Liver (tissue), 9 donors: Measurements from ENCODE around the gene CD7. TPM values are rescaled to one million over a fixed set of nuclear protein-coding genes. Genes with fewer than 3 reads are reported as not detected.

ENCODE experiments used
- DNase-seq: peaks from one replicate; pipeline ENCODE4 v3.0.0-alpha.2; 2017; ENCODE audit warnings: low spot score
- H3K27ac ChIP-seq, 2 donors: one replicate each; pipeline ENCODE4 v1.7.0; 2013; ENCODE audit warnings: inconsistent platforms in 2 of 2, low read length in 2 of 2, control low read depth in 1 of 2, low read depth in 1 of 2, mild to moderate bottlenecking in 1 of 2
- H3K27me3 ChIP-seq, 4 donors: one replicate each; pipeline versions ENCODE4 v1.6.1 to v1.7.0; 2013; ENCODE audit warnings: low read length in 3 of 4, inconsistent platforms in 1 of 4, mild to moderate bottlenecking in 1 of 4, moderate library complexity in 1 of 4; ENCODE audit not compliant: control insufficient read depth in 4 of 4, insufficient read depth in 4 of 4
- H3K36me3 ChIP-seq, 4 donors: one replicate each; pipeline versions ENCODE4 v1.6.1 to v1.7.0; 2013; ENCODE audit warnings: low read length in 3 of 4, mild to moderate bottlenecking in 3 of 4, low read depth in 1 of 4, moderate library complexity in 1 of 4; ENCODE audit not compliant: control insufficient read depth in 4 of 4, insufficient read depth in 3 of 4
- H3K4me1 ChIP-seq, 4 donors: one replicate each; pipeline versions ENCODE4 v1.6.1 to v1.7.0; 2013; ENCODE audit warnings: low read length in 3 of 4, mild to moderate bottlenecking in 3 of 4, moderate library complexity in 1 of 4; ENCODE audit not compliant: control insufficient read depth in 4 of 4, insufficient read depth in 4 of 4
- H3K4me3 ChIP-seq, 3 donors: one replicate each; pipeline versions ENCODE4 v1.6.1 to v1.7.0; 2013; ENCODE audit warnings: low read length in 3 of 3, control low read depth in 1 of 3, low read depth in 1 of 3, mild to moderate bottlenecking in 1 of 3
- H3K9ac ChIP-seq, 2 donors: one replicate each; pipeline ENCODE4 v1.7.0; 2013; ENCODE audit warnings: low read length in 2 of 2, mild to moderate bottlenecking in 2 of 2, moderate library complexity in 2 of 2, control low read depth in 1 of 2, low read depth in 1 of 2
- H3K9me3 ChIP-seq, 4 donors: one replicate each; pipeline versions ENCODE4 v1.6.1 to v1.7.0; 2013; ENCODE audit warnings: low read length in 3 of 4; ENCODE audit not compliant: control insufficient read depth in 4 of 4
- EGR1 ChIP-seq, 2 donors: IDR thresholded peaks; 2 replicates each; pipeline ENCODE4 v1.6.1; 2016 to 2018; ENCODE audit warnings: antibody characterized with exemption in 2 of 2, low read depth in 2 of 2
- FOXA1 ChIP-seq: IDR thresholded peaks from 2 replicates; pipeline ENCODE4 v1.6.1; 2016; ENCODE audit warnings: antibody characterized with exemption
- FOXA2 ChIP-seq: IDR thresholded peaks from 2 replicates; pipeline ENCODE4 v1.6.1; 2016; ENCODE audit warnings: antibody characterized with exemption
- GABPA ChIP-seq, 2 donors: IDR thresholded peaks in 1 of 2; conservative IDR thresholded peaks in 1 of 2; 2 replicates each; pipeline ENCODE4 v1.6.1; 2016; ENCODE audit warnings: antibody characterized with exemption in 2 of 2, mild to moderate bottlenecking in 1 of 2, moderate library complexity in 1 of 2
- HNF4A ChIP-seq, 2 donors: conservative IDR thresholded peaks; 2 replicates each; pipeline ENCODE4 v1.6.1; 2016; ENCODE audit warnings: antibody characterized with exemption in 2 of 2, mild to moderate bottlenecking in 2 of 2
- HNF4G ChIP-seq: IDR thresholded peaks from 2 replicates; pipeline ENCODE4 v1.6.1; 2016; ENCODE audit warnings: antibody characterized with exemption
- JUND ChIP-seq, 2 donors: IDR thresholded peaks; 2 replicates each; pipeline ENCODE4 v1.6.1; 2016; ENCODE audit warnings: antibody characterized with exemption in 2 of 2
- NR2F2 ChIP-seq: IDR thresholded peaks from 2 replicates; pipeline ENCODE4 v1.6.1; 2016; ENCODE audit warnings: antibody characterized with exemption
- RAD21 ChIP-seq, 2 donors: IDR thresholded peaks; 2 replicates each; pipeline ENCODE4 v1.6.1; 2016; ENCODE audit warnings: antibody characterized with exemption in 2 of 2, mild to moderate bottlenecking in 2 of 2
- RXRA ChIP-seq, 2 donors: IDR thresholded peaks; 2 replicates each; pipeline ENCODE4 v1.6.1; 2017 to 2018; ENCODE audit warnings: antibody characterized with exemption in 2 of 2, mild to moderate bottlenecking in 1 of 2
- SP1 ChIP-seq: IDR thresholded peaks from 2 replicates; pipeline ENCODE4 v1.6.1; 2018; ENCODE audit warnings: antibody characterized with exemption, mild to moderate bottlenecking
- TAF1 ChIP-seq: conservative IDR thresholded peaks from 2 replicates; pipeline ENCODE4 v1.6.1; 2016; ENCODE audit warnings: antibody characterized with exemption, mild to moderate bottlenecking
- YY1 ChIP-seq: IDR thresholded peaks from 2 replicates; pipeline ENCODE4 v1.6.1; 2016; ENCODE audit warnings: antibody characterized with exemption, mild to moderate bottlenecking
- WGBS: extraction: QIAGEN DNeasy Blood & Tissue Kit; methylation state at CpG from one replicate; pipeline ENCODE4 v1.1.7; 2013; 5-methylcytosine and 5-hydroxymethylcytosine counted together
- polyA plus RNA-seq, 2 donors: library from polyadenylated mRNA; stranded (reverse) in 1 of 2; unstranded in 1 of 2; fragments of 200-250 nt in 1 of 2; fragments of >200 nt in 1 of 2; fragmentation: Nextera tagmentation in 1 of 2; extraction: Ambion mirVana in 1 of 2; gene quantifications; one replicate each; pipeline versions ENCODE4 v1.2.1 to v1.2.3, GENCODE V29; 2013 to 2015
- total RNA-seq, 2 donors: library from RNA; depleted of rRNA; stranded (reverse); fragments of >200 nt; gene quantifications; one replicate each; pipeline ENCODE4 v1.2.3, GENCODE V29; 2014
- TF ChIP-seq, protein P1 (sequence below): IDR thresholded peaks from 2 replicates; pipeline ENCODE4 v1.6.1; 2016; ENCODE audit warnings: antibody characterized with exemption
- TF ChIP-seq, protein P2 (sequence below): IDR thresholded peaks from 2 replicates; pipeline ENCODE4 v1.6.1; 2016; ENCODE audit warnings: antibody characterized with exemption
- TF ChIP-seq, protein P3 (sequence below): fragments of 150-350 bp; IDR thresholded peaks from 2 replicates; pipeline ENCODE4 v1.5.1; 2017; ENCODE audit warnings: improper control_type of control experiment, low read depth, low read length; ENCODE audit not compliant: missing input control
- TF ChIP-seq, protein P4 (sequence below): IDR thresholded peaks from 2 replicates; pipeline ENCODE4 v1.6.1; 2016; ENCODE audit warnings: antibody characterized with exemption
- donor health status: healthy.
- donor health status: healthy.
- donor health status: healthy.
- donor health status: healthy.
- donor health status: healthy.

CD7 gene
- total and polyA plus RNA-seq, 4 donors = 1.0 to 1.5 (median 1.4) TPM

DNA sequence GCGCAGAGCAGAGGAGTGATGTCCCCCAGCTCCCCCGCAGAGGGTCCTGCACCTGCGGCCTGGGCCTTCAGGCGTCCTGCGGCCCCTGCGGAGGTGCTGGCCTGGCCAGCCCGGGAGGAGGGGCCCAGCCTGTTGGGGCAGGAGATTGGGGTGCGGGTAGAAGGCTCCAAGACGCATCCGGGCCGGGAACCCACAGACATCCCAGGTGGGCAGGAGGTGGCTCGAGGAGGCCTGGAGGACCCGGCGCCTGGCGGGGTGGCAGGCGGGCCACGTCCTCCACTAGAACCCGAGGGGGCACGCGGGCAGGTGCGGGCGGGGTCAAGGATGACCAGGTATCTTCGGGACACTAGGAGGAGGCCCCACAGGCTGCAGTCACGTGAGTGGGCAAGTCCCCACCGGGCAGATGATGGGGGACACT, 16.8 kb upstream of the CD7 start:
- H3K27ac ChIP-seq = peak overlapping the region; percentile 98 to 99
- H3K9ac ChIP-seq = no peak overlapping the region
- WGBS = 75% methylated on average over 25 of the region's 25 CpGs
- peaks cover 5 to 37% (median 22%) of the 10 kb centered on the region in 4 donors for H3K4me1 ChIP-seq
- DNase-seq = no peak
- H3K36me3 ChIP-seq = no peaks in the 10 kb centered on the region
- no peaks in the 10 kb centered on the region for H3K27me3 ChIP-seq
- H3K4me3 ChIP-seq = peak overlapping the region in 1 of 3 donors; percentile 48
- TF ChIP-seq, protein P1, sequence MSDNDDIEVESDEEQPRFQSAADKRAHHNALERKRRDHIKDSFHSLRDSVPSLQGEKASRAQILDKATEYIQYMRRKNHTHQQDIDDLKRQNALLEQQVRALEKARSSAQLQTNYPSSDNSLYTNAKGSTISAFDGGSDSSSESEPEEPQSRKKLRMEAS = no peak
- TF ChIP-seq, protein P2, sequence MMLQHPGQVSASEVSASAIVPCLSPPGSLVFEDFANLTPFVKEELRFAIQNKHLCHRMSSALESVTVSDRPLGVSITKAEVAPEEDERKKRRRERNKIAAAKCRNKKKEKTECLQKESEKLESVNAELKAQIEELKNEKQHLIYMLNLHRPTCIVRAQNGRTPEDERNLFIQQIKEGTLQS = no peak
- TF ChIP-seq SP1 (no peak), GABPA (IDR thresholded peaks at IDR 0.05 in 1 of 2, conservative IDR thresholded peaks at IDR 0.05 in 1 of 2) (no peak), YY1 (no peak), HNF4G (no peak), FOXA1 (no peak), JUND (IDR thresholded peaks at IDR 0.05) (no peak), TAF1 (no peak), RAD21 (IDR thresholded peaks at IDR 0.05) (no peak), HNF4A (conservative IDR thresholded peaks at IDR 0.05) (no peak), NR2F2 (no peak), EGR1 (IDR thresholded peaks at IDR 0.05; ENCODE audit: low read depth in 2 of 2) (no peak), RXRA (IDR thresholded peaks at IDR 0.05) (no peak), FOXA2 (no peak)
- TF ChIP-seq, protein P3, sequence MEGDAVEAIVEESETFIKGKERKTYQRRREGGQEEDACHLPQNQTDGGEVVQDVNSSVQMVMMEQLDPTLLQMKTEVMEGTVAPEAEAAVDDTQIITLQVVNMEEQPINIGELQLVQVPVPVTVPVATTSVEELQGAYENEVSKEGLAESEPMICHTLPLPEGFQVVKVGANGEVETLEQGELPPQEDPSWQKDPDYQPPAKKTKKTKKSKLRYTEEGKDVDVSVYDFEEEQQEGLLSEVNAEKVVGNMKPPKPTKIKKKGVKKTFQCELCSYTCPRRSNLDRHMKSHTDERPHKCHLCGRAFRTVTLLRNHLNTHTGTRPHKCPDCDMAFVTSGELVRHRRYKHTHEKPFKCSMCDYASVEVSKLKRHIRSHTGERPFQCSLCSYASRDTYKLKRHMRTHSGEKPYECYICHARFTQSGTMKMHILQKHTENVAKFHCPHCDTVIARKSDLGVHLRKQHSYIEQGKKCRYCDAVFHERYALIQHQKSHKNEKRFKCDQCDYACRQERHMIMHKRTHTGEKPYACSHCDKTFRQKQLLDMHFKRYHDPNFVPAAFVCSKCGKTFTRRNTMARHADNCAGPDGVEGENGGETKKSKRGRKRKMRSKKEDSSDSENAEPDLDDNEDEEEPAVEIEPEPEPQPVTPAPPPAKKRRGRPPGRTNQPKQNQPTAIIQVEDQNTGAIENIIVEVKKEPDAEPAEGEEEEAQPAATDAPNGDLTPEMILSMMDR = no peak
- TF ChIP-seq, protein P4, sequence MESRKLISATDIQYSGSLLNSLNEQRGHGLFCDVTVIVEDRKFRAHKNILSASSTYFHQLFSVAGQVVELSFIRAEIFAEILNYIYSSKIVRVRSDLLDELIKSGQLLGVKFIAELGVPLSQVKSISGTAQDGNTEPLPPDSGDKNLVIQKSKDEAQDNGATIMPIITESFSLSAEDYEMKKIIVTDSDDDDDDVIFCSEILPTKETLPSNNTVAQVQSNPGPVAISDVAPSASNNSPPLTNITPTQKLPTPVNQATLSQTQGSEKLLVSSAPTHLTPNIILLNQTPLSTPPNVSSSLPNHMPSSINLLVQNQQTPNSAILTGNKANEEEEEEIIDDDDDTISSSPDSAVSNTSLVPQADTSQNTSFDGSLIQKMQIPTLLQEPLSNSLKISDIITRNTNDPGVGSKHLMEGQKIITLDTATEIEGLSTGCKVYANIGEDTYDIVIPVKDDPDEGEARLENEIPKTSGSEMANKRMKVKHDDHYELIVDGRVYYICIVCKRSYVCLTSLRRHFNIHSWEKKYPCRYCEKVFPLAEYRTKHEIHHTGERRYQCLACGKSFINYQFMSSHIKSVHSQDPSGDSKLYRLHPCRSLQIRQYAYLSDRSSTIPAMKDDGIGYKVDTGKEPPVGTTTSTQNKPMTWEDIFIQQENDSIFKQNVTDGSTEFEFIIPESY = no peak
- H3K9me3 ChIP-seq = no peaks in the 10 kb centered on the region

DNA sequence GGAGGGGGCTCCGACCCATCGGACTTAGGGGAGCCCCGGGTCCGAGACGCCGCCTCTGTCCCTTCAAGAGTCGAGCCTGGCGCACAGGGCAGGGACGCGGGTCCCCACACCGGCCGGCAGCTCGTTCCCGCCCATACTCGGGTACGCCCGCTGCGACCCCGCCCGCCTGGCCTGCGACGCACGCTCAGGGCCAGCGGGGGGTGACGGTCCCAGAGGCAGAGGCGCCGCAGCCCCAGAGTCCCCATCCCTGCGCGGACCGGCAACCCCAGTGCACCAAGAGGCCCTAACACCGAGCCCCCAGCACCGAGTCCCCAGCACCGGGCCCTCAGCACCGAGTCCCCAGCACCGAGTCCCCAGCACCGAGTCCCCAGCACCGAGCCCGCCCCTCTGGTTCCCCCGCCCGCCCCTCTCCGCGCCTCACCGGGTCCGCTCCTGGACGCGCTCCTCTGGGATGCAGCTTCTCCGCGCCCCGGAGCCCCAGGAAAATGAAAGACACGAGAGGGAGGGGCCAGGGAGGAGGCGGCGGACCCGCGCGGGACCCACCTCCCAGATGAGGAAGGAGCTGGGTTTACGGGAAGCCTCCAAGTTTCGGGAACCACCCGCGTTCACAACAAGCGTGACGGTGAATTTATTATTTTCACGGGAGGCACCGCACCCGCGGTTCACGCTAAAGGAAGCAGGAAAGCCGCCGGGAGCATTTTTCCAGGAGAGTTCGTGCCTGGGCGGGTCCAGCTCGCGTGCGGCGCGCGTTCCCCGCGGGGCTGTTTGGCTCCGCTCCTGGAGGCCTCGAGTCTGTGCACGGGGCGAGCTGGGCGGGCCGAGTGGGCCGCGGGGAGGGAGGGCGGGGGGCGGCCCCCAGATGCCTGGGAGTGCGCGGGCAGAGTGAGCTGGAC, 16.1 kb upstream of the CD7 start, which contains the start of gene SECTM1:
SECTM1 (minus strand) TSS at position 488 of the 893 bp plus-strand sequence. CDS start 6,526 bp downstream, outside the sequence.
- Histone ChIP-seq H3K36me3 (no peaks in the 10 kb centered on the region), H3K9ac (no peak within 1 kb of the TSS), H3K4me1 (peaks cover 8 to 43% (median 27%) of the 10 kb centered on the region in 4 donors), H3K9me3 (no peaks in the 10 kb centered on the region), H3K27ac (peak within 1 kb of the TSS; percentile 98 to 99), H3K27me3 (no peaks in the 10 kb centered on the region), H3K4me3 (peak within 1 kb of the TSS in 1 of 3 donors; percentile 55)
- no peak for DNase-seq
- WGBS = 18% methylated on average over 90 of the region's 90 CpGs
- TF ChIP-seq TAF1 (no peak), EGR1 (IDR thresholded peaks at IDR 0.05; ENCODE audit: low read depth in 2 of 2) (no peak), NR2F2 (no peak), RAD21 (IDR thresholded peaks at IDR 0.05) (no peak), FOXA1 (no peak), YY1 (no peak), GABPA (IDR thresholded peaks at IDR 0.05 in 1 of 2, conservative IDR thresholded peaks at IDR 0.05 in 1 of 2) (no peak), FOXA2 (no peak), HNF4A (conservative IDR thresholded peaks at IDR 0.05) (no peak)
- TF ChIP-seq, protein P4 = no peak
- TF ChIP-seq, protein P3 = no peak
